SK-N-MC (cell line): Measurements from ENCODE around the gene HACE1.

ENCODE experiments used
- EZH2 ChIP-seq: fragments of 200-600 bp; sonication (generic); IDR thresholded peaks from one replicate; pipeline ENCODE4 v1.6.1; 2017; ENCODE audit warnings: antibody characterized with exemption
- POLR2AphosphoS5 ChIP-seq: IDR thresholded peaks from 2 replicates; pipeline ENCODE4 v1.6.1; 2012; ENCODE audit warnings: mild to moderate bottlenecking, low read depth, low read length, borderline replicate concordance

DNA sequence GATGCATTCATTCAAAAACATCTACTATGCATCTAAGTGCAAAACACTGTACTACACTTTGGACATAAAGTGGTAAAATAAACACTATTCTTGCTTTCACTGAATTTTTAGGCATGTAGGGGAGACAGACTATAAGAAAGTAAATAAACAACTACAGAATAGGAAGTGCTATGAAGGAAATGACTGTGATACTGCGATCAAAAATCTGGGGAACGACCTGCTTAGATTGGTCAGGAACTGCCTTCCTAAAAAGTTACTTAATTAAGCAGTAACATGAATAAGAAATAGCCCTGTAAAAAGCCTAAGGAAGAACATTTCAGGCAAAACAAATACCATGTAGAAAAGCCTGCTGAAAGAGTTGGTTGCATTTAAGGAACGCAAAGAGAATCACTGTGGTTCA, 50.6 kb downstream of the HACE1 start:
- no peak for TF ChIP-seq EZH2
- TF ChIP-seq POLR2AphosphoS5: no peak
